Osteocyte (in vitro differentiated cells): Measurements from ENCODE around the gene TENM3. TPM values are rescaled to one million over a fixed set of nuclear protein-coding genes. Genes with fewer than 3 reads are reported as not detected.

ENCODE experiments used
- DNase-seq: peaks from one replicate; pipeline ENCODE4 v3.0.0; 2021; ENCODE audit warnings: mixed read lengths; ENCODE audit not compliant: unreplicated experiment; ENCODE audit errors: extremely low spot score
- H3K27ac Mint-ChIP-seq: one replicate; pipeline ENCODE4 v1.8.0; 2021; ENCODE audit warnings: mild to moderate bottlenecking, mixed read lengths; ENCODE audit not compliant: unreplicated experiment
- H3K27me3 Mint-ChIP-seq: one replicate; pipeline ENCODE4 v1.8.0; 2021; ENCODE audit warnings: mixed read lengths; ENCODE audit not compliant: unreplicated experiment
- H3K36me3 Mint-ChIP-seq: one replicate; pipeline ENCODE4 v1.8.0; 2021; ENCODE audit warnings: mixed read lengths; ENCODE audit not compliant: unreplicated experiment
- H3K4me1 Mint-ChIP-seq: one replicate; pipeline ENCODE4 v1.8.0; 2021; ENCODE audit warnings: mixed read lengths; ENCODE audit not compliant: unreplicated experiment
- H3K4me3 Mint-ChIP-seq: one replicate; pipeline ENCODE4 v1.8.0; 2021; ENCODE audit warnings: mild to moderate bottlenecking, moderate library complexity, mixed read lengths; ENCODE audit not compliant: unreplicated experiment
- H3K9me3 Mint-ChIP-seq: one replicate; pipeline ENCODE4 v1.8.0; 2021; ENCODE audit warnings: mixed read lengths; ENCODE audit not compliant: unreplicated experiment
- CTCF ChIP-seq: fragments of 200-600 bp; sonication (generic); IDR thresholded peaks from 2 replicates; pipeline ENCODE4 v1.5.0; 2021; ENCODE audit warnings: antibody characterized with exemption, mild to moderate bottlenecking, moderate library complexity
- total RNA-seq: library from RNA; stranded (reverse); gene quantifications from 2 replicates; pipeline ENCODE4 v1.2.1, GENCODE V29; 2021

Gene TENM3
- total RNA-seq, 1 donor from 2014 or later = 78.3 TPM

DNA sequence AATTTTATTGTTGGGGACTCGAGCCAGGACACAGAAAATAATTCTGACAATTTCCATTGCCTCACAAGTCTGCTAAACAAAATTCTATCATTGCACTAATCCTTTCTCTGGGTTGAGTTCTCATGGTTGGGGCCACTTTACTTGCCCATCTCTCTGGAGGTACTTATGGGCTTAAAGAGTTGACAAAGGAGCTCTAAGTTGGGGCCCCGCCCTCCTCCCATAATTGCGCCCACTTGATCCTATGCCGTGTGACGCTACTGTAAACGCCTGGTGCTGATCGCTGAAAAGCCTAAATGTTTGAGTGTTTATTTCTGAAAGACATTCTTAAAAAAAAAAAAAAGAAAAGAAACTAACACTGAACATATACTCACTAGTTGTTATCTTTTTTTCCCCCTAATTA lies 103.0 kb downstream of the TENM3 start:
- no peak for TF ChIP-seq CTCF
- H3K9me3 Mint-ChIP-seq = no peaks in the 10 kb centered on the region
- no peak for DNase-seq
- no peak overlapping the region for H3K4me3 Mint-ChIP-seq
- no peaks in the 10 kb centered on the region for H3K27me3 Mint-ChIP-seq
- H3K36me3 Mint-ChIP-seq = peaks cover 5% of the 10 kb centered on the region
- no peaks in the 10 kb centered on the region for H3K4me1 Mint-ChIP-seq
- no peak overlapping the region for H3K27ac Mint-ChIP-seq

DNA sequence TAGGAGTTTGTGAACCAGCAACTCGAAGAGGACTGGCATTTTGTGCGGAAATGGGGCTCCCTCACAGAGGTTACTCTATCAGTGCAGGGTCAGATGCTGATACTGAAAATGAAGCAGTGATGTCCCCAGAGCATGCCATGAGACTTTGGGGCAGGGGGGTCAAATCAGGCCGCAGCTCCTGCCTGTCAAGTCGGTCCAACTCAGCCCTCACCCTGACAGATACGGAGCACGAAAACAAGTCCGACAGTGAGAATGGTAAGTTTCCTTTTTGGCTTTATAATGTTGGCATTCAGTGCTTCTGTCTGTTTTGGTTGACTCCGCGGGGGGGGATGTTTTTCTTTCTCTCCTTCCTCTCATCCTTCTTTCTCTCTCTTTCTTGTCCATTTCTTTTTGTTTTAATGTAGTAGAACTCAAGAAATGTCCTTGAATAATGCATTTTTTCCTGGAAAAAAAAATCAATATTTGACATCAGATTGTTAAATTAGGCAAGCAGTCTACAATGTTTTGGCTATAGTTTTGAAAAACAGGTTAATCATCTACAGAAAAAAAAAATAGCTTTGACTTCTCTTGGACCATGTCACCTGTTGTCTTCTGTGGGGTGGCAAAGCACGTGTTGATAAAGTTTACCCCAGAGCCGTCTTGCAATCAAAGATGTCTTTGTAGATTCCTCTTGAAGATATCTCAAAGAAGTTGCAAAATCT lies 103.6 kb downstream of the TENM3 start:
- no peak for TF ChIP-seq CTCF

GRCh38 chr4:182348779-182349326 lies 105.7 kb downstream of the TENM3 start:
- DNase-seq = no peak
- peaks cover 8% of the 10 kb centered on the region for H3K36me3 Mint-ChIP-seq
- no peaks in the 10 kb centered on the region for H3K9me3 Mint-ChIP-seq
- H3K27me3 Mint-ChIP-seq = no peaks in the 10 kb centered on the region
- no peak overlapping the region for H3K27ac Mint-ChIP-seq
- TF ChIP-seq CTCF = no peak
- H3K4me3 Mint-ChIP-seq = no peak overlapping the region
- H3K4me1 Mint-ChIP-seq = no peaks in the 10 kb centered on the region

More for the DNA sequence above, 103.6 kb downstream of the TENM3 start:
- Mint-ChIP-seq H3K27ac (no peak overlapping the region), H3K4me3 (no peak overlapping the region), H3K27me3 (no peaks in the 10 kb centered on the region), H3K9me3 (no peaks in the 10 kb centered on the region), H3K36me3 (peaks cover 5% of the 10 kb centered on the region), H3K4me1 (no peaks in the 10 kb centered on the region)
- no peak for DNase-seq

- Mint-ChIP-seq H3K4me3 (no peak overlapping the region), H3K27ac (no peak overlapping the region)
- TF ChIP-seq CTCF = no peak
These were observed 106.8 kb downstream of the TENM3 start for GRCh38 chr4:182350041-182350440.

GRCh38 chr4:182351485-182351884 lies 108.3 kb downstream of the TENM3 start:
- DNase-seq = no peak
- TF ChIP-seq CTCF = no peak
- Mint-ChIP-seq H3K4me3 (no peak overlapping the region), H3K27me3 (no peaks in the 10 kb centered on the region), H3K27ac (no peak overlapping the region), H3K36me3 (peaks cover 8% of the 10 kb centered on the region), H3K4me1 (peaks cover 3% of the 10 kb centered on the region), H3K9me3 (no peaks in the 10 kb centered on the region)

More at GRCh38 chr4:182350041-182350440, 106.8 kb downstream of the TENM3 start:
- no peaks in the 10 kb centered on the region for H3K27me3 Mint-ChIP-seq
- H3K4me1 Mint-ChIP-seq = peaks cover 3% of the 10 kb centered on the region
- H3K9me3 Mint-ChIP-seq = no peaks in the 10 kb centered on the region
- H3K36me3 Mint-ChIP-seq = peaks cover 8% of the 10 kb centered on the region
- DNase-seq = no peak
